Adipocyte (in vitro differentiated cells): ENCODE data around the gene SMAD1.
"Not testable (repeated sequence)": the region's sequence is repeated elsewhere in the genome, so short reads cannot be mapped to it uniquely, and the experiment has no call there.

Experiments used
- DNase-seq: peaks from one replicate; pipeline ENCODE4 v3.0.0-alpha.2; 2015; ENCODE audit warnings: low read depth
- H3K27me3 ChIP-seq: replicated peaks from 2 replicates; pipeline ENCODE4 v1.7.0; 2013; ENCODE audit warnings: mild to moderate bottlenecking, low read length, moderate library complexity; ENCODE audit not compliant: control insufficient read depth, insufficient read depth
- H3K36me3 ChIP-seq: 2 replicates; pipeline ENCODE4 v1.7.0; 2013; ENCODE audit warnings: low read length, mild to moderate bottlenecking, moderate library complexity; ENCODE audit not compliant: control insufficient read depth, insufficient read depth, severe bottlenecking
- H3K4me1 ChIP-seq: 2 replicates; pipeline ENCODE4 v1.7.0; 2013; ENCODE audit warnings: mild to moderate bottlenecking, low read length, moderate library complexity; ENCODE audit not compliant: control insufficient read depth, insufficient read depth
- H3K4me3 ChIP-seq: 2 replicates; pipeline ENCODE4 v1.7.0; 2013; ENCODE audit warnings: mild to moderate bottlenecking, low read length, moderate library complexity
- H3K9ac ChIP-seq: 2 replicates; pipeline ENCODE4 v1.7.0; 2013; ENCODE audit warnings: mild to moderate bottlenecking, low read length, moderate library complexity
- H3K9me3 ChIP-seq: 2 replicates; pipeline ENCODE4 v1.7.0; 2013; ENCODE audit warnings: mild to moderate bottlenecking, low read length, moderate library complexity; ENCODE audit not compliant: control insufficient read depth

Gene SMAD1

GRCh38 chr4:145530662-145531061 lies 49.0 kb downstream of the SMAD1 start:
- no peaks in the 10 kb centered on the region for H3K9me3 ChIP-seq
- no peaks in the 10 kb centered on the region for H3K27me3 ChIP-seq
- no peak for DNase-seq
- H3K4me1 ChIP-seq, result no peaks in the 10 kb centered on the region
- H3K36me3 ChIP-seq, result no peaks in the 10 kb centered on the region
- no peak overlapping the region for H3K9ac ChIP-seq
- H3K4me3 ChIP-seq, result no peak overlapping the region

GRCh38 chr4:145531223-145531622 lies 49.6 kb downstream of the SMAD1 start:
- Histone ChIP-seq H3K4me1 (no peaks in the 10 kb centered on the region), H3K27me3 (no peaks in the 10 kb centered on the region), H3K36me3 (no peaks in the 10 kb centered on the region), H3K4me3 (no peak overlapping the region), H3K9ac (no peak overlapping the region), H3K9me3 (no peaks in the 10 kb centered on the region)
- DNase-seq, result no peak

- H3K4me3 ChIP-seq, result no peak overlapping the region
- H3K9ac ChIP-seq, result no peak overlapping the region
- no peaks in the 10 kb centered on the region for H3K9me3 ChIP-seq
- peaks cover 4% of the 10 kb centered on the region for H3K4me1 ChIP-seq
- no peaks in the 10 kb centered on the region for H3K27me3 ChIP-seq
- no peaks in the 10 kb centered on the region for H3K36me3 ChIP-seq
- DNase-seq, result no peak
Observed at GRCh38 chr4:145531859-145532258, 50.2 kb downstream of the SMAD1 start.

GRCh38 chr4:145533001-145533400 lies 51.3 kb downstream of the SMAD1 start:
- no peak overlapping the region for H3K4me3 ChIP-seq

GRCh38 chr4:145533415-145533814 lies 51.8 kb downstream of the SMAD1 start:
- not testable (repeated sequence) for DNase-seq, H3K4me3 ChIP-seq, H3K9ac ChIP-seq, H3K36me3 ChIP-seq, H3K9me3 ChIP-seq, H3K27me3 ChIP-seq
- peaks cover 15% of the 10 kb centered on the region for H3K4me1 ChIP-seq

More at GRCh38 chr4:145533001-145533400, 51.3 kb downstream of the SMAD1 start:
- no peak overlapping the region for H3K9ac ChIP-seq
- no peaks in the 10 kb centered on the region for H3K9me3 ChIP-seq
- no peaks in the 10 kb centered on the region for H3K36me3 ChIP-seq
- no peaks in the 10 kb centered on the region for H3K27me3 ChIP-seq
- H3K4me1 ChIP-seq, result peaks cover 15% of the 10 kb centered on the region
- DNase-seq, result no peak

GRCh38 chr4:145533961-145534360 lies 52.3 kb downstream of the SMAD1 start:
- DNase-seq, result no peak
- no peaks in the 10 kb centered on the region for H3K36me3 ChIP-seq
- no peaks in the 10 kb centered on the region for H3K9me3 ChIP-seq
- H3K4me3 ChIP-seq, result no peak overlapping the region
- H3K4me1 ChIP-seq, result peaks cover 15% of the 10 kb centered on the region
- H3K27me3 ChIP-seq, result no peaks in the 10 kb centered on the region
- H3K9ac ChIP-seq, result no peak overlapping the region

- peaks cover 15% of the 10 kb centered on the region for H3K4me1 ChIP-seq
- no peaks in the 10 kb centered on the region for H3K9me3 ChIP-seq
- peaks cover 3% of the 10 kb centered on the region for H3K36me3 ChIP-seq
- H3K9ac ChIP-seq, result no peak overlapping the region
- no peaks in the 10 kb centered on the region for H3K27me3 ChIP-seq
- no peak for DNase-seq
- no peak overlapping the region for H3K4me3 ChIP-seq
Observed at GRCh38 chr4:145535202-145535601, 53.5 kb downstream of the SMAD1 start.

GRCh38 chr4:145536044-145536443 lies 54.4 kb downstream of the SMAD1 start:
- no peak overlapping the region for H3K9ac ChIP-seq
- H3K4me3 ChIP-seq, result no peak overlapping the region
- peaks cover 16% of the 10 kb centered on the region for H3K4me1 ChIP-seq
- H3K9me3 ChIP-seq, result no peaks in the 10 kb centered on the region
- DNase-seq, result no peak
- H3K36me3 ChIP-seq, result peaks cover 3% of the 10 kb centered on the region
- no peaks in the 10 kb centered on the region for H3K27me3 ChIP-seq

- Histone ChIP-seq H3K4me3 (no peak overlapping the region), H3K36me3 (peaks cover 9% of the 10 kb centered on the region), H3K27me3 (no peaks in the 10 kb centered on the region), H3K9me3 (no peaks in the 10 kb centered on the region), H3K4me1 (peaks cover 20% of the 10 kb centered on the region), H3K9ac (no peak overlapping the region)
- DNase-seq, result no peak
Observed at GRCh38 chr4:145538596-145538995, 56.9 kb downstream of the SMAD1 start.

- Histone ChIP-seq H3K4me1 (peaks cover 20% of the 10 kb centered on the region), H3K36me3 (peaks cover 11% of the 10 kb centered on the region), H3K4me3 (no peak overlapping the region), H3K9ac (no peak overlapping the region), H3K9me3 (no peaks in the 10 kb centered on the region), H3K27me3 (no peaks in the 10 kb centered on the region)
- DNase-seq, result no peak
Observed at GRCh38 chr4:145539671-145540070, 58.0 kb downstream of the SMAD1 start.

- Histone ChIP-seq H3K4me3 (no peak overlapping the region), H3K9ac (no peak overlapping the region), H3K27me3 (no peaks in the 10 kb centered on the region), H3K36me3 (peaks cover 11% of the 10 kb centered on the region), H3K9me3 (no peaks in the 10 kb centered on the region), H3K4me1 (peaks cover 22% of the 10 kb centered on the region)
- DNase-seq, result peak; percentile 60
Observed at GRCh38 chr4:145540235-145540634, 58.6 kb downstream of the SMAD1 start.

- Histone ChIP-seq H3K9ac (no peak overlapping the region), H3K9me3 (no peaks in the 10 kb centered on the region), H3K27me3 (no peaks in the 10 kb centered on the region), H3K4me1 (peaks cover 33% of the 10 kb centered on the region), H3K4me3 (no peak overlapping the region), H3K36me3 (peaks cover 11% of the 10 kb centered on the region)
- peak; percentile 17 for DNase-seq
Observed at GRCh38 chr4:145541346-145541745, 59.7 kb downstream of the SMAD1 start.
